GM12891 (cell line): Measurements from ENCODE around the gene COL4A1.

Source experiments
- POLR2A ChIP-seq: IDR thresholded peaks from 2 replicates; pipeline ENCODE4 v1.6.1; 2011; ENCODE audit warnings: low read depth, low read length, control low read depth
- POLR2AphosphoS5 ChIP-seq: IDR thresholded peaks from 2 replicates; pipeline ENCODE4 v1.6.1; 2011; ENCODE audit warnings: low read depth, low read length, control low read depth
- TAF1 ChIP-seq: IDR thresholded peaks from 2 replicates; pipeline ENCODE4 v1.6.1; 2011; ENCODE audit warnings: low read depth, low read length, control low read depth

- TF ChIP-seq POLR2AphosphoS5 (no peak), POLR2A (no peak), TAF1 (no peak)
These were observed 13.3 kb downstream of the COL4A1 start for GRCh38 chr13:110293649-110294048.
